ENCODE results near the gene ANP32E.

- no peak for TF ChIP-seq CTCF (IDR thresholded peaks at IDR 0.05; ENCODE audit: insufficient read depth, low read length, poor library complexity, severe bottlenecking)
- TF ChIP-seq EZH2phosphoT487 (conservative IDR thresholded peaks at IDR 0.05; ENCODE audit: low read length): no peak
These were observed 23.8 kb downstream of the ANP32E start for GRCh38 chr1:150212070-150212469.
